ENCODE results near the gene CLDN14.

The CLDN14 gene

DNA sequence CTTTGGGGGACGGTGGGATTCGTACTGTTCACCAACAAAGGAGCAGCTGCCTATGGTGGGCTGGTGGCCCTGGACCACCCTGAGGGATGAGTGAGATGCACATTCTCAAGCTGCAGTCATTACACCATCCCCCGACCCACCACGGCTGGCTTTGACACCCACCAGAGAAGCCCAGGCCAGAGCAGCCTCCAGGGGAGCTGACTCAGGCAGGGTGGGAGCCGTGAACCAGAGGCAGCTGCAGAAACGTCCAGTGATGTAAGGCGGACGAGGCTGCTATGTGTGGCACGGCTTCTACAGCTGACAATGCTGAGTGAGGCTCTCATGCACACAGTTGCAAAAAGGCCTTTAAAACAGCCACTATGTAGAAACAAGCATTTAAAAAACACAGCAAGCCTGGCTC lies 54.6 kb downstream of the CLDN14 start:
- Histone ChIP-seq H3K9me3 (ENCODE audit: control insufficient read depth, insufficient read depth, low read length) (no peaks in the 10 kb centered on the region), H3K36me3 (ENCODE audit: control insufficient read depth, insufficient read depth, low read length) (no peaks in the 10 kb centered on the region), H3K9ac (ENCODE audit: low read depth, low read length) (no peak overlapping the region), H3K4me3 (ENCODE audit: low read depth, low read length) (no peak overlapping the region), H3K27me3 (ENCODE audit: control insufficient read depth, insufficient read depth, low read length) (no peaks in the 10 kb centered on the region), H3K4me1 (ENCODE audit: control insufficient read depth, insufficient read depth, low read length) (no peaks in the 10 kb centered on the region)

DNA sequence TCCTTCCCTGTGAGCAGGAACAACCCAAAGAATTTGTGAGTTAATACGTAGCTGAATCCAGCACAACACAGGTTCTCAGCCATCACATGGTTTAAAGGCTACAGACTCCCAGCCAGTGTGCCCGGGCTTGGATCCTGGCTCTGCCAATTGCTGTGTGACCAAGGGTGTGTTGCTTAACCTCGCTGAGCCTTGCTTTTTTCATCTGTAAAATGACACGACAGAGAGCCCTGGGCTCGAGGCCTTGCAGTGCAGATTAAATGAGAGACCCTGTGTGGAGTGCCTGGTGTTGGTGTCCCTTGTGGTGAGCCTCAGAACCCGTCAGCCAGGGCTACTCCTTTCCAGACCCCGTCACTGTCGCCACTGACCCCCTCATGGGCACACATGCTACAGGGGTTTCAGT lies 55.3 kb downstream of the CLDN14 start:
- no peaks in the 10 kb centered on the region for H3K36me3 ChIP-seq (ENCODE audit: control insufficient read depth, insufficient read depth, low read length)
- no peaks in the 10 kb centered on the region for H3K27me3 ChIP-seq (ENCODE audit: control insufficient read depth, insufficient read depth, low read length)
- no peaks in the 10 kb centered on the region for H3K9me3 ChIP-seq (ENCODE audit: control insufficient read depth, insufficient read depth, low read length)
- no peaks in the 10 kb centered on the region for H3K4me1 ChIP-seq (ENCODE audit: control insufficient read depth, insufficient read depth, low read length)
- H3K4me3 ChIP-seq (ENCODE audit: low read depth, low read length) = no peak overlapping the region
- no peak overlapping the region for H3K9ac ChIP-seq (ENCODE audit: low read depth, low read length)

DNA sequence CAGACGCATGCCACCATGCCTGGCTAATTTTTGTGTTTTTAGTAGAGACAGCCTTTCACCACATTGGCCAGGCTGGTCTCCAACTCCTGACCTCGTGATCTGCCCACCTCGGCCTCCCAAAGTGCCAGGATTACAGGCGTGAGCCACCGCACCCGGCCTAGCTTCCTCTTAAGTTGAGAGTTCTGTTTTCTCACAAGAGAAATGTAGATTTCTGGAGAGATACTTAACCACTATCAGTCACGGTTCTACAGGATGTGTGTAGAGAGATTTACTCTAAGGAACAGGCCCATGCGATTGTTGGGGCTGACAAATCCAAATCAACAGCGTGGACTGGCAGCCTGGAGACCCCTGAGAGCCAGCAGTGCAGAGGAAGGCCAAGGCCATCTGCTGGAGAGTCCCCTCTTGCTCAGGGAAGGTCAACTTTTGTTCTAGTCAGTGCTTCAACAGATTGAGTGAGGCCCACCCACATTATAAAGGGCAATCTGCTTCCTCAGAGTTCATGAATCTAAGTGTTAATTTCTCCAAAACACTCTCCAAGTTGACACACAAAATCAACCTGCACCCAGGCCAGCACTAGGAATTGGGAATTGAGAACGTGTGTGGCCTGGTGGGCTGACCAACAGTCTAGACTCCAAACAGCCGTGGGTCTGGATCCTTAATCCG lies 56.0 kb downstream of the CLDN14 start:
- peak overlapping the region; percentile 37 for H3K9ac ChIP-seq (ENCODE audit: low read depth, low read length)
- no peaks in the 10 kb centered on the region for H3K9me3 ChIP-seq (ENCODE audit: control insufficient read depth, insufficient read depth, low read length)
- H3K4me1 ChIP-seq (ENCODE audit: control insufficient read depth, insufficient read depth, low read length) = no peaks in the 10 kb centered on the region
- no peak overlapping the region for H3K4me3 ChIP-seq (ENCODE audit: low read depth, low read length)
- H3K36me3 ChIP-seq (ENCODE audit: control insufficient read depth, insufficient read depth, low read length) = no peaks in the 10 kb centered on the region
- no peaks in the 10 kb centered on the region for H3K27me3 ChIP-seq (ENCODE audit: control insufficient read depth, insufficient read depth, low read length)

DNA sequence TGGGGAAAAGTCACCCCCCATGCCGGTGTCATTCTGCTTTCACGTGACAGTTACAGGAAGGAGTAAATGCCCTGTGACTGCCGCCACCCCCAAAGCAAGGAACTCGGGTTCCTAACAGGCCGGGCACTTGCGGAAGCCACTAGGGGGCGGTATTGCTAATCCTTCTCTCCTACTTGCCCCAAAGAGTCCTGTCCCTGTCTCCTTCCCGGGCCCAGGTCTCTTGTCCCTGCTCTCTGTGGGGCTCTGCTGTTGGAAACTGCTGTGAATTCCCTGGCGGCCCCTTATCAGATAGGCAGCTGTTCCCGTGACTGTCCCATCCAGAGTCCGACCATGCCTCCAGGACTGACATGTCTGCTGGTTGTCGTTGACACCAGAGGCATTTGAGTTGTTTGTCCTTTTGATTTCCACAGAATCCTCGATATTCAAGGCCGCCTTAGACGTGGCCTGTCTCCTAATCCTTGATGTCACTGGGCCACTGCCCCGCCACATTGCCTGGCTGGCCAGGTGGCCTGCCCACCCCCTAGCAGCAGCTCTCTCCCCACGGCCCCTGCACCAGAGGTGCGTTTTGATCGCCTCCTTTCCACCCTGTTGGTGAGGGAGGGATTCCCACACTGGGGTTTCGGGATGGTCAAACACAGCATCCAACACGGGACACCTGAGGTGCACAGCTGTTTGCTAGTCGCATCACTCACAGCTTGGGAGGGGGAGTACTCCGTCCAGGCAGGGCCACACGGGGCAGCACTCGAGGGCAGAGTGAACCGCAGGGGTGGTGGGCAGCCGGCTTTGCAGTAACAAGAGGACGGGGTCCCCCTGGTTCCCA lies 57.4 kb downstream of the CLDN14 start:
- no peaks in the 10 kb centered on the region for H3K9me3 ChIP-seq (ENCODE audit: control insufficient read depth, insufficient read depth, low read length)
- no peaks in the 10 kb centered on the region for H3K36me3 ChIP-seq (ENCODE audit: control insufficient read depth, insufficient read depth, low read length)
- H3K4me1 ChIP-seq (ENCODE audit: control insufficient read depth, insufficient read depth, low read length) = no peaks in the 10 kb centered on the region
- no peaks in the 10 kb centered on the region for H3K27me3 ChIP-seq (ENCODE audit: control insufficient read depth, insufficient read depth, low read length)
- no peak overlapping the region for H3K9ac ChIP-seq (ENCODE audit: low read depth, low read length)
- no peak overlapping the region for H3K4me3 ChIP-seq (ENCODE audit: low read depth, low read length)

DNA sequence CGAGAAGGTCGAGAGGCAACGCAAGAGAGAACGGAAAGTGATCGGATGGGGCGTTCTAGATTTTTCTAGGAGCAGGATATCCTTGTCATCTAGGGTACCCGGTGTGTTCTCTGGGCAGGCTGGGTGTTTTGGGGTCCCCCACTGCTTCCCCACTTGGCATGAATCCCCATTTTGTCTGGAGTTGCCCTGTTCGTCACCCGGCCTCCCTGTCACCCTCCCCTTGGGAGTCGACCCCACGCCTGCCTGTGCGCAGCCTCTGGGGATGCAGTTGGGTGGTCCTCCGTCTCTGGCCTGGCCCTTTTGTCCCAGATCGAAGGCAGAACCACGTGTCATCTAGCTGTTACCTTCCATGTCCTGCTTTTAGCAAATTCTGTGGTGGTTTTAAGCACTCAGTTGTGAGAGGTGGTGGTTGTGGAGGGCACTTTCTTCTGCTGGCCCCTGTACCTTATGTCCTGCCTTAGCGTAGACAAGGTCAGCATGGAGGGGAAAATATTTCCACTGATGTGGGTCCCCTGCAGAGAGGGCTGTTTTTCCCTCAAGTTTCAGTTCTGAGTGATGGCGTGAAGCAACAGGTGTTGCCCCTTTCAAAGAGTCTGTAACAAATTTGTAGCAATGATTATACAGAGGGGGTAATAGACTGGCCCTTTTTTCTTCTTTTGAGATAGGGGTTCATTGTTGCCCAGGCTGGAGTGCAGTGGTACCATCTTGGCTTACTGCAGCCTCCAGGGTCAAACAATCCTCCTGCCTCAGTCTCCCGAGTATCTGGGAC lies 59.2 kb downstream of the CLDN14 start:
- peaks cover 4% of the 10 kb centered on the region for H3K36me3 ChIP-seq (ENCODE audit: control insufficient read depth, insufficient read depth, low read length)
- H3K27me3 ChIP-seq (ENCODE audit: control insufficient read depth, insufficient read depth, low read length) = no peaks in the 10 kb centered on the region
- H3K4me1 ChIP-seq (ENCODE audit: control insufficient read depth, insufficient read depth, low read length) = no peaks in the 10 kb centered on the region
- no peak overlapping the region for H3K4me3 ChIP-seq (ENCODE audit: low read depth, low read length)
- no peak overlapping the region for H3K9ac ChIP-seq (ENCODE audit: low read depth, low read length)
- no peaks in the 10 kb centered on the region for H3K9me3 ChIP-seq (ENCODE audit: control insufficient read depth, insufficient read depth, low read length)

DNA sequence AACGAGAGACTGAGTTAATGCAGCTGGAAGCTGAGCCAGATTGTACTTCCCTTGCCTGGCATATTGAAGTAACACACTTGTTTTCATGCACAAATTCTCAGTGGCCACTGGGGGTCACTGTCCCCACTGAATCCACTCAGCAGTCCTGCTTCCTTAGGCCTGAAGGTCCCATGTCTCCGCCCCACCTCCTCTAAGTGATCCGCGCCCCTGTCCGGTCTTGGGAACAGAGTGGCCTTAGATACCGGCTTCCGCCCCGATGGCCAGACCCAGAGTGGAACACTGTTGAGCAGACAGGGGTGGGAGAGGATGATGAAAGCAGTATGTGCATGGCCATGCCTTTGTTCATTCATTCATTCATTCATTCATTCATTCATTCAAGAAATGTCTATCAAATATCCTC lies 59.9 kb downstream of the CLDN14 start:
- H3K27me3 ChIP-seq (ENCODE audit: control insufficient read depth, insufficient read depth, low read length) = no peaks in the 10 kb centered on the region

DNA sequence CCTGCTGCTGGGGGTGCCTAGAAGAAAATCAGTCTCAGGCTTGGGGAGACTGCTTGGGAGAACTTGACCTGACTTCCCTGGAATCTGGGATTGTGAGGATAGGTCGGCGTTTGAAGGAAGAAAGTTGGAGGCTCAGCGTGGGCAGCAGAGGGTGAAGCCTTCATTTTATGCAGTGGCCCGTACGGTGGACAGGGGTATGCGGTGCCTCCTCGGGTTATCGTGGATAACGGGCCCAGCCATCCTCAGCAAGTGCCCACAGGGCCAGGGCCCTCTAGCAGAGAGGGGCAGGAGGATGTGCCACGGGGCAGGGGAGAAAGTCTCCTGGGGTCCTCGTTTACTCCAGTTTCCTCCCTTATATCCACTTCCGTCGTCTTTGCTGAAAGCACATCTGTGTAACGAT lies 60.7 kb downstream of the CLDN14 start:
- H3K36me3 ChIP-seq (ENCODE audit: control insufficient read depth, insufficient read depth, low read length) = peaks cover 4% of the 10 kb centered on the region
- no peak overlapping the region for H3K4me3 ChIP-seq (ENCODE audit: low read depth, low read length)
- no peak overlapping the region for H3K9ac ChIP-seq (ENCODE audit: low read depth, low read length)
- no peaks in the 10 kb centered on the region for H3K4me1 ChIP-seq (ENCODE audit: control insufficient read depth, insufficient read depth, low read length)
- no peaks in the 10 kb centered on the region for H3K9me3 ChIP-seq (ENCODE audit: control insufficient read depth, insufficient read depth, low read length)
- no peaks in the 10 kb centered on the region for H3K27me3 ChIP-seq (ENCODE audit: control insufficient read depth, insufficient read depth, low read length)

More for the DNA sequence above, 59.9 kb downstream of the CLDN14 start:
- no peak overlapping the region for H3K4me3 ChIP-seq (ENCODE audit: low read depth, low read length)
- H3K9me3 ChIP-seq (ENCODE audit: control insufficient read depth, insufficient read depth, low read length) = no peaks in the 10 kb centered on the region
- H3K36me3 ChIP-seq (ENCODE audit: control insufficient read depth, insufficient read depth, low read length) = peaks cover 4% of the 10 kb centered on the region
- no peaks in the 10 kb centered on the region for H3K4me1 ChIP-seq (ENCODE audit: control insufficient read depth, insufficient read depth, low read length)
- H3K9ac ChIP-seq (ENCODE audit: low read depth, low read length) = no peak overlapping the region

DNA sequence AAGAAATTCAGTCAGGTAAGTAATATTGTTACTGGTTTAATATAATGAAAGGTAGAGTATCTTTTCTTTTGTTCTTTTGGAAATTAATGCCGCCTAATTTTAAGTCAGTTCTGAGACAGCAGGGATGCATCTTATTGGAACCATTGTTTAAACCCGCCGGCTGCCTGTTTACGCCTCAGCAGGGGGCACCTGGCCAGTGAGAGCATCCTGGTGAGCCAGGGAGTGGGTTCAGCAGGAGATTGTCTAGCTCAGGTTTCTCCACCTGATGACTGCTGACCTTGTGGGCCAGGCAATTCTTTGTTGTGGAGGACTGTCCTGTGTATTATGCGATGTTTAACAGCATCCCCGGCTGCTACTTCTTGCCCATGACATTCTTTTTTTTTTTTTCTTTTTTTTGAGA lies 64.5 kb downstream of the CLDN14 start:
- no peak overlapping the region for H3K9ac ChIP-seq (ENCODE audit: low read depth, low read length)
- no peaks in the 10 kb centered on the region for H3K9me3 ChIP-seq (ENCODE audit: control insufficient read depth, insufficient read depth, low read length)
- H3K27me3 ChIP-seq (ENCODE audit: control insufficient read depth, insufficient read depth, low read length) = no peaks in the 10 kb centered on the region
- H3K36me3 ChIP-seq (ENCODE audit: control insufficient read depth, insufficient read depth, low read length) = peaks cover 15% of the 10 kb centered on the region
- H3K4me3 ChIP-seq (ENCODE audit: low read depth, low read length) = no peak overlapping the region
- H3K4me1 ChIP-seq (ENCODE audit: control insufficient read depth, insufficient read depth, low read length) = no peaks in the 10 kb centered on the region

DNA sequence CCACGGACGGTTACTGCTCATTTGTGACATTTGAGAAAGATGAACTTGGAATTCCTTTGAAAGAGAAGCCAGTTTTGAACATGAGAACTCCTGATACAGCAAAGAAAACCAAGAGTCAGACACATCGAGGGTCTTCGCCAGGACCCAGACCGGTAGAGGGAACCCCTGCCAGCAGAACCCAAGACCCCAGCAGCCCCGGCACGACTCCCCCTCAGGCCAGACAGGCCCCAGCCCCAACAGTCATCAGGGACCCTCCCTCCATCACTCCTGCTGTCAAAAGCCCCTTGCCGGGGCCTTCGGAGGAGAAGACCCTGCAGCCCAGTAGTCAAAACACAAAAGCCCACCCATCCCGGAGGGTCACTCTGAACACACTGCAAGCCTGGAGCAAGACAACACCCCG lies 67.0 kb downstream of the CLDN14 start:
- no peak overlapping the region for H3K9ac ChIP-seq (ENCODE audit: low read depth, low read length)
- H3K9me3 ChIP-seq (ENCODE audit: control insufficient read depth, insufficient read depth, low read length) = no peaks in the 10 kb centered on the region
- H3K27me3 ChIP-seq (ENCODE audit: control insufficient read depth, insufficient read depth, low read length) = no peaks in the 10 kb centered on the region
- H3K36me3 ChIP-seq (ENCODE audit: control insufficient read depth, insufficient read depth, low read length) = peaks cover 15% of the 10 kb centered on the region
- H3K4me1 ChIP-seq (ENCODE audit: control insufficient read depth, insufficient read depth, low read length) = no peaks in the 10 kb centered on the region
- no peak overlapping the region for H3K4me3 ChIP-seq (ENCODE audit: low read depth, low read length)

DNA sequence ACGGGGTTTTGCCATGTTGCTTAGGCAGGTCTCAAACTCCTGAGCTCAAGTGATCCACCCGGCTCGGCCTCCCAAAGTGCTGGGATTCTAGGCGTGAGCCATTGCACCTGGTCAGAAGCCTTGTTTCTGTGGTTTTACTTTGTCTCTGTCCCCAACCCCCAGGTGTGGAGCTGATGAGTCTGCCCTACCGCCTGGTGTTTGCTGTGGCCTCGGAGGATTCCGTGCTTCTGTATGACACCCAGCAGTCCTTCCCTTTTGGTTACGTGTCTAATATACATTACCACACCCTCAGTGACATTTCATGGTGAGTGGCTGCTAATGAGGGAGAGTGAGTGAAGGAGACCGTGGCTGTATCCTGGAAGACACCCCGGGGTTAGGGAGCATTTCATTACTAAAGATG lies 68.6 kb downstream of the CLDN14 start:
- H3K9ac ChIP-seq (ENCODE audit: low read depth, low read length) = no peak overlapping the region
- H3K36me3 ChIP-seq (ENCODE audit: control insufficient read depth, insufficient read depth, low read length) = peaks cover 15% of the 10 kb centered on the region
- no peaks in the 10 kb centered on the region for H3K9me3 ChIP-seq (ENCODE audit: control insufficient read depth, insufficient read depth, low read length)
- no peak overlapping the region for H3K4me3 ChIP-seq (ENCODE audit: low read depth, low read length)
- no peaks in the 10 kb centered on the region for H3K4me1 ChIP-seq (ENCODE audit: control insufficient read depth, insufficient read depth, low read length)
- H3K27me3 ChIP-seq (ENCODE audit: control insufficient read depth, insufficient read depth, low read length) = no peaks in the 10 kb centered on the region

Measured in iPS-15b (cell line).